Measurements from ENCODE around the gene CCAR1. TPM values are rescaled to one million over a fixed set of nuclear protein-coding genes. Genes with fewer than 3 reads are reported as not detected.

CCAR1 gene
- total and polyA plus RNA-seq, 2 of the 13 experiments (the other 11 are each of a cell fraction or from before 2014, with no cell fraction given), result 74.5 to 81.6 TPM

GRCh38 chr10:68720793-68721672 lies at the start of gene CCAR1 (continued):
- TF ChIP-seq ZFP91 (CRISPR knock-in tag; IDR thresholded peaks at IDR 0.05; ENCODE audit: borderline replicate concordance), result peak; percentile 87; the same call in 1 of the 2 replicates
- TF ChIP-seq ATF6 (CRISPR knock-in tag; conservative IDR thresholded peaks at IDR 0.05), result no peak
- peak; percentile 57; the same call in 1 of the 2 replicates for TF ChIP-seq HINFP (CRISPR knock-in tag; IDR thresholded peaks at IDR 0.05; ENCODE audit: low read depth)
- TF ChIP-seq ZBTB7A (CRISPR knock-in tag; IDR thresholded peaks at IDR 0.05), result peak; percentile 62
- TF ChIP-seq MTA1 (CRISPR knock-in tag; IDR thresholded peaks at IDR 0.05; ENCODE audit: borderline replicate concordance), result 0 out of 2 replicates have a peak, but pooled peaks have one; percentile 35
- TF ChIP-seq ZNF720 (CRISPR knock-in tag; IDR thresholded peaks at IDR 0.05), result no peak
- no peak for TF ChIP-seq ZNF12 (CRISPR knock-in tag; IDR thresholded peaks at IDR 0.05)
- TF ChIP-seq PBX2 (CRISPR knock-in tag; IDR thresholded peaks at IDR 0.05), result no peak
- no peak for TF ChIP-seq CBX2 (IDR thresholded peaks at IDR 0.05; ENCODE audit: low read depth, low read length)
- no peak for TF ChIP-seq CBX2 (CRISPR knock-in tag; IDR thresholded peaks at IDR 0.05; ENCODE audit: low read depth)
- TF ChIP-seq SAFB2 (CRISPR knock-in tag; IDR thresholded peaks at IDR 0.05; ENCODE audit: borderline replicate concordance, low read depth), result no peak
- TF ChIP-seq ZNF264 (CRISPR knock-in tag; IDR thresholded peaks at IDR 0.05), result peak; percentile 91
- no peak for TF ChIP-seq HMGXB3 (CRISPR knock-in tag; IDR thresholded peaks at IDR 0.05; ENCODE audit: borderline replicate concordance)
- TF ChIP-seq ZNF331 (CRISPR knock-in tag; IDR thresholded peaks at IDR 0.05), result no peak; the same call in 1 of the 2 replicates
- TF ChIP-seq ZNF350 (CRISPR knock-in tag; IDR thresholded peaks at IDR 0.05; ENCODE audit: borderline replicate concordance, low read depth), result peak; percentile 80; the same call in 1 of the 2 replicates
- TF ChIP-seq NFATC3 (CRISPR knock-in tag; IDR thresholded peaks at IDR 0.05), result no peak
- TF ChIP-seq ZC3H13 (CRISPR knock-in tag; IDR thresholded peaks at IDR 0.05), result peak; percentile 75
- TF ChIP-seq ZMYM4 (CRISPR knock-in tag; IDR thresholded peaks at IDR 0.05), result peak; percentile 37; the same call in 1 of the 2 replicates

Data from HepG2 (cell line).